EL (cell line): ENCODE data around the gene NAV3.

Experiments used
- DNase-seq: peaks from one replicate; pipeline ENCODE4 v3.0.0-alpha.2; 2016

The NAV3 gene, protein sequence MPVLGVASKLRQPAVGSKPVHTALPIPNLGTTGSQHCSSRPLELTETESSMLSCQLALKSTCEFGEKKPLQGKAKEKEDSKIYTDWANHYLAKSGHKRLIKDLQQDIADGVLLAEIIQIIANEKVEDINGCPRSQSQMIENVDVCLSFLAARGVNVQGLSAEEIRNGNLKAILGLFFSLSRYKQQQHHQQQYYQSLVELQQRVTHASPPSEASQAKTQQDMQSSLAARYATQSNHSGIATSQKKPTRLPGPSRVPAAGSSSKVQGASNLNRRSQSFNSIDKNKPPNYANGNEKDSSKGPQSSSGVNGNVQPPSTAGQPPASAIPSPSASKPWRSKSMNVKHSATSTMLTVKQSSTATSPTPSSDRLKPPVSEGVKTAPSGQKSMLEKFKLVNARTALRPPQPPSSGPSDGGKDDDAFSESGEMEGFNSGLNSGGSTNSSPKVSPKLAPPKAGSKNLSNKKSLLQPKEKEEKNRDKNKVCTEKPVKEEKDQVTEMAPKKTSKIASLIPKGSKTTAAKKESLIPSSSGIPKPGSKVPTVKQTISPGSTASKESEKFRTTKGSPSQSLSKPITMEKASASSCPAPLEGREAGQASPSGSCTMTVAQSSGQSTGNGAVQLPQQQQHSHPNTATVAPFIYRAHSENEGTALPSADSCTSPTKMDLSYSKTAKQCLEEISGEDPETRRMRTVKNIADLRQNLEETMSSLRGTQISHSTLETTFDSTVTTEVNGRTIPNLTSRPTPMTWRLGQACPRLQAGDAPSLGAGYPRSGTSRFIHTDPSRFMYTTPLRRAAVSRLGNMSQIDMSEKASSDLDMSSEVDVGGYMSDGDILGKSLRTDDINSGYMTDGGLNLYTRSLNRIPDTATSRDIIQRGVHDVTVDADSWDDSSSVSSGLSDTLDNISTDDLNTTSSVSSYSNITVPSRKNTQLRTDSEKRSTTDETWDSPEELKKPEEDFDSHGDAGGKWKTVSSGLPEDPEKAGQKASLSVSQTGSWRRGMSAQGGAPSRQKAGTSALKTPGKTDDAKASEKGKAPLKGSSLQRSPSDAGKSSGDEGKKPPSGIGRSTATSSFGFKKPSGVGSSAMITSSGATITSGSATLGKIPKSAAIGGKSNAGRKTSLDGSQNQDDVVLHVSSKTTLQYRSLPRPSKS (N-terminal part only)

DNA sequence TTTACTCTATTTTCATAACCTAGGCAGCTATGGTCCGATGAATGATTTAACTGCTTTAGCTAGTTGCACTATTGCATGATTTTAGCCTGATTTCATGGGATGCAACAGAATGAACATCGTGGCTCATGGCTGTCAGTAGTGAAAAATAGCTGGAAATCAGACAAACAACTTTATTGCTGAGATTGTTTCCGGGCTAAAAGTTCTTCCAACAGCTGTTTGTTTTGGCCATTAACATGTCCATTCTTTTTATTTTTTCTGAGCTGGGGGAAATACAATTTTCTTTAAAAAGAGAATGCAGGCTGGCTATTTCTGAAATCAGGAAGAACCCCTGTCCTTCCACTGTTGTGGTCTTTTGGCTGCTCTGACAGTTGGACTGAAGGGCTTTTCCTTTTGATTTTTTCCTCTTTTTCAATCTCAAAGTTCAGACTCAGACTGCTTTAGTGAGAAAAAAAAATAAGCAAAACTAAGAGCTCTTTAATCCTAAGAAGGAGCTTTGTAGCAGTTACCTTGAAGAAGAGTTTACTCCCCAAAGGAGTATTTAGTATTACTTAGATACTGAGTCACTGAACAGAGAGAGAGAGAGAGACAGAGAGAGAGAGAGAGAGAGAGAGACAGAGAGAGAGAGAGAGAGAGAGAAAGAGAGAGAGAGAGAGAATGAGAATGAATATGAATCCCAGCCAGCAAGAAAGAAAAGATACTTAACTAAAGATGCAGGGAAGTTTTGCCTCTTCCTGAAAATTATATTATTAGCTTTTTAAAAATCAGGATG is at the start of gene NAV3:
NAV3 (plus strand) TSS at position 312 of the 769 bp plus-strand sequence. CDS start 568 bp downstream, outside the sequence.
- no peak for DNase-seq

DNA sequence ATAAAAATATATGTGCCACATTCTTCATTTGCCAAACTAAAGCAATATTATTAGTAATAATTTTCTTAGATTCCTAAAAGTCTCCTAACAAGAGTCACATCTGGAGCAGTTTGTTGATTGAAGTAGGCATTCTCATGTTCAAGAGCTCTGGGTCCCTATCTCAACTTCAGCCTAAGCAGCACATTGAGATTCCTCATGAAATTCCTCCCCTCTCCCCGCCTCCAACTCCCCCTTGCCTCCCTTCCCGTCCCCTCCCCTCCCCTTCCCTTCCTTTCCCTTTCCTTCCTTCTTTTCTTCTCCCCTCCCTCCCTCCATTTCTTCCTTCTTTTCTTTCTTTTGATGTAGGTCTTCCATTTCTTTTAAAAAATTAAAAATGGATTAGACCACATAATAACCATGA is 48.7 kb upstream of the NAV3 start:
- DNase-seq, result no peak

DNA sequence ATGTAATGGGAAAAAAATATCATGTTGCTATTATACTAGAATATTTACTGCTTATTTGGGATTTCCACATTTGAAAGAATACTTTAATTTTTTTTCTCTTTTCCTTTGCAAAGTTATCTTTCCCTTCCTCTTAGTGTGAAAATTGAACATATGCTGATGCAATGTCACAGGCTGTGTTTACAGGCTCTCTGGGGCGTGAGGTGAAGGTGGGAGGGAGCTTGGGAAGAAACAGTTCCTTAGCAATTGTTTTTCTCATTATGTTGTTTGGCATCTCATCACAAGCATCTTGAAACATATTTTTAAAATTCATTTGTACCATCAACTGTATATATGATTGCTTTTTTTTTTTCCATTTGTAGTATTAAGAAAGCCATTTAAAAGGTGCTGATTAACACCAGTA is 47.9 kb upstream of the NAV3 start:
- DNase-seq, result no peak

DNA sequence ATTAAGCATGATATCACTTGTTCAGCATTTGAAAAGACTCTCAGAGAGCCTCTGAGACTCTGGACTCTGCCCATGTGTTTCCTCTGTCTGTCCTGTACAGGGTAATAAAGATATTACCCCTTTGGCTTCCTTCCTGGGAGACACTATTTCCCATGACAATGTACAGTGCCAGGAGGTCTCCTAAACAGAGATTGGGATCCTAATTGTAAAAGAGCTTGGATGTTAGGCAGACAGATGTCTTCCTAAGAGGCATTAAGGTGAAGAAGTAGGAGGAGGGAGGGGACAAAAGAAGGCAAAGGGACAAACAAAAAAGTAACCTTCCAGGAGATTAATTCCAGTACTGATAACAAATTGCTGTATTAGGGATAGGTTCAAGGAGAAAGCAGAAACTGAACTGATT is 45.5 kb upstream of the NAV3 start:
- DNase-seq, result no peak

DNA sequence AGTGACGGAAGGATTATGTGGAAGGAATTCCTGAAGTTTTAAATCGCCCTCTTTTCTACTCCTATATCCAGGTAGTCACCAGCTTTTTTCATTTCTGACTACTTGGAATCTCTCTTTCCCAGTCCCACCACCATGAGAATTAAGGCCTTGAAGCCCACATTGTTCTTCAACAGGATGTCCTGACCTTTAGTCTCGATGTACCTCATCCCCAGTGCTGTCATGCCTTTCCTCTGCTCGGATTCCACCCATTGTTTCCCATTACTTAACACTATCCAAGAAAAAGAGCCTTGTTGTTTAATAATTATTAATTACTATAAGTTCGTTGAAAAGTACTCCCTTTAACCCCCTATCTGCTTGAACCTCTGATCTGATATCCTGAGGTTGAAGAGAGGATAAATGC is 44.0 kb upstream of the NAV3 start:
- no peak for DNase-seq

DNA sequence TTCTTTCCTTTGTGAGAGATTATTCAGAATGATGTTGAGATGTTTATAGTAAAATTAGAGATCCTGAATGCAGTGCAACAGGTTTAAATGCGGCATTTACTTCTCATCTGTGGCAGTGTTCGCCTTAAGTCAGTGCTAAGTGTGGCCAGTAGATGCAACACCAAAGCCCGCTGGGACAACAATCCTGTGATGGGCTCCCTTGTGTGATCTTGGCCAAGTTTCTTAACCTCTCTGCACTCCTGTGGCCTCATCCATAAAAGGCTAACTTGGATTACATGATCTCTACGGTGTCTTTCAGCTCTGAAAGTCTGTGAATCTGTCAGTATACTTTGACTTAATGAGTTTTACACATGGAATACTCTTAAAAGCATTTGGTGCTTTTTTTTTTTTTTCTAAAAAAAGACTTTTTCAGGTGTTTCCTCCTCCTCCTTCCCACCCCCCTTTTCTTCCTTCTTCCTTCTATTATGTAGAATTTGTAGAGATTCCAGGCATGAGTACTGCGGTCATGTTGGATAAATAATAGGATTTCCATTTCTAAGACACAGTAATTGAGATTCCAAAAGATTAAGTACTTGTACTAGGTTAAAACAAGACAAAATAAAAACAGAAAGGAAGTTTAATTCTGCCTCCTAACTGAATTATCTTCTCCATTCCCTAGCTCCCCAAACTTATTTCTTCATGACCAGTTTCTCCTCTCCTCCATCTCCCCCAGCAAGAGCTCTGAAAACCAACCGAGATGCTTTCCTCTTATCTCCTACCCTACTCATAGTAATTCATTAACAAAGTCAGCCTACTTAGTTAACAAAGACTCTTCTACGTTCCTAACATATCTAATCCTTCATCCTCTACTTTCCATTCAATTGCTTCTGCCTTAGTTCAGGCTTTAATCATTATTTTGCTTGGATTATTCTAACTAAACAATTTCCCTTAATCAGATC is 42.2 kb upstream of the NAV3 start:
- no peak for DNase-seq

DNA sequence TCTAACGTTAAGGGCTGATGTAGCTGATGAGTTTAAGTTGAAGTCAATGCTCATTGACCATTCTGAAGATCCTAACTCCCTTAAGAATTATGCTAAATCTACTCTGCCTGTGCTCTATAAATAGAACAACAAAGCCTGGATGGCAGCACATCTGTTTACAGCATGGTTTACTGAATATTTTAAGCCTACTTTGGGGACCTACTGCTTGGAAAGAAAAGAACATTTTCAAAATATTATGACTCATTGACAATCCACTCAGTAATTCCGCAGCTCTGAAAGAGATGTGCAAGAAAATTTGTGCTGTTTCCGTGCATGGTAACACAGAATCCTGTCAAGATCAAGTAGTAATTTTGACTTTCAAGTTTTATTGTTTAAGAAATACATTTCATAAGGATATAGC is 35.0 kb upstream of the NAV3 start:
- DNase-seq, result no peak

DNA sequence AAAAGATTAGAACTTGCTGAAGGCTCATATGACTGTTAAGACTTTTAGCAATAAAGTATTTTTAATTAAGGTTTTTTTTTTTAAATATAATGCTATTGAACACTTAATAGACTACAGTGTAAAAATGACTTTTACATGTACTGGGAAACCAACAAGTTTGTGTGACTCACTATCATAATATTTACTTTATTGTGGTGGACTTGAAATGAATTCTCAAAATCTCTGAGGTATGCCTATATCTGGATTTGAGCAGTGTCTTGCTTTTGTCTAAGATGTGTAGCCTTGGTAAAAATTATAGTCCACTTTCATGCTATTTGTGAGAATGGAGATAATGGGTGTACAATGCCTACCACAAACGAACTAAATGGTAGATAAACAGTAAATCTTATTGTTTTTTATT is 33.9 kb upstream of the NAV3 start:
- peak; percentile 18 for DNase-seq

DNA sequence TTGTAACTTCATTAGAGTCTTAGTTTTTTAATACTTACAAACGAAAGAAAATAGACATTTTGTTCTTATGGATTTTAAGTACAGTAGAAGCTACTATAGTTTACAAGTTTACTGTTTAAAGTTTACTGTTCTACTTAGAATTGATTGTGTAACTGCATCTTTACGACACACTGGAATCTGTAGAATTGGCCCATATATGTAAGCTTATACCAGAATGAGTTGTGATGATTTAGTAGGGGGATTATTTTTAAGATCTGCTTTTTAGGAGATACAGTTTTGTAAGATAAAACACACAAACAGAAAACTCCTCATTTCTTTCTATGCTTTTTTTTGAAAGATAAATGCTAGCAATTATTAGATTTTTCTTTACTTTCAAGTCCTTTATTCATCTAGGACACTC is 30.2 kb upstream of the NAV3 start:
- no peak for DNase-seq

DNA sequence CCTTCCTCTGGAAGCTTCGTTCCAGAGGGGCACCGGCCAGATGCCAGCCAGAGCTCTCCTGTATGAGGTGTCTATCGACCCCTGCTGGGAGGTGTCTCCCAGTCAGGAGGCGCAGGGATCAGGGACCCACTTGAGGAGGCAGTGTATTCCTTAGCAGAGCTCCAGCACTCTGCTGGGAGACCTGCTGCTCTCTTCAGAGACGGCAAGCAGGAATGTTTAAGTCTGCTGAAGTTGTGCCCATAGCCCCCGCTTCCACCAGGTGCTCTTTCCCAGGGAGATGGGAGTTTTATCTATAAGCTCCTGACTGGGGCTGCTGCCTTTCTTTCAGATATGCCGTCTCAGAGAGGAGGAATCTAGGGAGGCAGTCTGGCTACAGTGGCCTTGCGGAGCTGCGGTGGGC is 22.2 kb upstream of the NAV3 start:
- no peak for DNase-seq

DNA sequence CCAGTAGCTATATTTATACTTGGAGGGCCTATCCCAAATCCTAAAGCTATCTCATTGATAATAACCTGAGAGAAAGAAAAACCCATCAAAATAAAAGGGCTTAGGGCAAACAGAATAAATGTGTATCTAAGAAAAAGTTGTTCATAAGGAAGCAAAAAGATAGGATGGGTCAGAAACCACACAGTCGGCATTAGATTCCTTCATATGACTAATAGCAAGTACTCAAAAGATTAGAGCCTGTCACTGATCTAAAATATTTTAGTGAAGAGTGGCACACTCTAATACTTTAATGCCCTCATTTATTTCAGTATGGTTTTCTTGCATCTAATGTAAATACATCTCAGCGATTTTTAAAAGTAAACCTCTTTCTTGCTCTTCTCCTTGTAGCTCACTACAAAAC is 17.1 kb upstream of the NAV3 start:
- no peak for DNase-seq

DNA sequence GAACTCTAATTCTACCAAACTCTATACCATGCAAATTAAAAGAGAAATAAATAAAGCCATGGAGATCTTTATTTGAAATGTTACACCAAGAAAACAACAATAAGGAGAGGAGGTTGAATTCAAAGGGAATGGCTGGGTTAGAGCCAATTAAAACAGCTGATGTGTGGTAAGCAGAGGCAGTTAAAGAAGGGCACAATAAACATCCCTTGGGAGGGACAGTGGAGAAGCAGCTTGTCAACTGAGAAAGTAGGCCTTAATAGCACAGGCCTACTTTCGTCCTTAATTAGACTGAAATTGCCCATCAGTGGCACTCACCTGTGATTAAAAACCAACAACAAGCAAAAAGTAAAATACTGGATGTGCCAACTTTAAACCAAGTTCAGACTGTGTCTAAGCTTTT is 16.3 kb upstream of the NAV3 start:
- no peak for DNase-seq

DNA sequence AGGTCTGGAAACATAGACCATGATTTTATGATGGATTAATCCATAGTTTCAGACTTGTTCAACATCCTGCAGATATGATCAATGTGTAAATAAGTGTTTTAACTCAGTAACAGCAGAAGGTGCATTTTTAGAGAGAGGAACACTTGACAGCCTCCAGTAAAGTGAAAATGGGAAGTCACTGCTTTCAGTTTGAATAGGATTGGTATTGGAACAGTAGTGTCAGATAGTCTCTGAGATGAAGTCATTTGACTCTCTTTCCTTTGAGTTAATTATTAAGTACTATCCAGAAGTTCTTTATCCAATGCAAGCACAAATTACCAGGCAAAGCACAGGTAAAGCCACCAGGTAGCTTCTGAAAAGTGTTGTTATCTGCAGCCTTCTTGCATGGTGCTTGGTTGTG is 14.5 kb upstream of the NAV3 start:
- no peak for DNase-seq

DNA sequence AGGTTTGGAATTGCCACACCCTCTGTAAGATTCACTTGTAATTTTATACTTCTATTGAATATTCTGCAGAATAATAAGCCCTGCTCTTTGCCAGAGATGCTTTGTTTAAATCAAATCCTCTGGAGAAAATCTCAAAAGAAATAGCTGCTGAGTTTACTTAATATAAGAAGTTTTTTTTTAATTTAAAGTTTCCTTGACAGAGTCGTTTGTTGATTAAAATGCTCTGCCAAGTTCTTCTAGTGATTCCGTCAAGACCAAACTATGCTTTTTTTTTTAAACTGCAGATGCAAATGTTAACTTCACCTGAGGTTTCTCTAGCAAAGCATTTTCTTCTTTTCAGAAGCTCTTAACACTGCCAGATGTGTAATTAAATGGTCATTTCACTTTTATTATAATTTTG is 13.4 kb upstream of the NAV3 start:
- DNase-seq, result no peak

DNA sequence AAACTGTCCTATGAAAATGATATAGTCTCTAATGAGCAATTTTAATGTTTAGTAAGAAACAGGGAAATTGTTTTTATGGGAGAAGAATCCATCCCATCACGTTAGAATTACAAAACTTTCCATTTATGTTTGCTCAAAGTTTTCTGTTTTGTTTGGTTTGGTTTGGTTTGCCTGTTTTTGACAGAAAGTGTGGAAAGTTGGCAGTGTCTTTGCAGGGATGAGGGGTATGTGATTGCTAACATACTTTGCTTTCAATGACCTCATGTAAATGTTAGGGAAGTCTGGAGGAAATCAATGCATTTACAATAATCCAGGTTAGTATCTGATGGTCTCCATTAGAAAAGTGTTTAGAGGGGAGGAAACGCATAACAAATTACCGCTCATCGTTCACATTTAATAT is 12.3 kb upstream of the NAV3 start:
- DNase-seq, result no peak

DNA sequence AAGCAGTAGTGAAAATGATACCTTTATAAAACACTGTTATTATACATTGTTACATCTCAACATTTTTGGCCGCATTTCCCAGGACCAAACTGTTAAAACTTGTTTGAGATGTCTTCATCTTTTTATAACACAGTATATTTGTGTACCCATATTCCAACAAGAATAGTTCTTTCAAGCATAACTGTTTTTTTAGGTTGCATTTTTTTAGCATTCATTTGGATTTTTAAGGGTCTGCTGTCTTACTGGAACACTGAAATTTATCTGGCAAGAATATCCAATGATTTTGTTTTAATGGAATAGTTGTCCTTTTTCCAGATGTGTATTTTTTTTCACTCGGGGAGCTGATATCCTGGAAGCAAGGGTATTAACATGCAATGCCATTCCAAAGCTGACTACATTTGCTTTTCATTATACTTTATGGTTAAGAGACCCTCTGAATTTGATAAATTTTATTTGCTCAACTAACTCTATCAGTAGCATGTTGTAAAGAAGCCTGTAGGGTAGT is 8.9 kb upstream of the NAV3 start:
- DNase-seq, result no peak

DNA sequence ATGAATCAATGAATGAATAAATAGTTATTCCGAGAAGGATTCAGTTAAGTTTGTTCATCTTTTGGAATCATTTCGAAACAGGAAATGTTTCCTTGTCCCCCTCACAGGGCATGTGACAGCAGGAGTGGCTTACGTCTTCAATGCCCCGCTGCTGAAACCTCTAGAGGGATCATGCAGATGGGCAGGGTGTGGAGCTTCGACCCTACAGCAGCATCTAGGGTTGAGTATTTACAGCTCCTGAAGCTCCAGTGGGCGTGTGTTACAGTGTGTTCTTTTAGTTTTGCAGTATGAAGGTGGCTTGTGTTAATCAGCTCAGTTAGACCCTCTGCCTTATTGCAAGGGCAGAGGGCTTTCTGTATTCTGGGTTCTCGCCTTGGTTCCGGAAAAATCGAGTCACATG is 2.6 kb downstream of the NAV3 start:
- DNase-seq, result no peak

DNA sequence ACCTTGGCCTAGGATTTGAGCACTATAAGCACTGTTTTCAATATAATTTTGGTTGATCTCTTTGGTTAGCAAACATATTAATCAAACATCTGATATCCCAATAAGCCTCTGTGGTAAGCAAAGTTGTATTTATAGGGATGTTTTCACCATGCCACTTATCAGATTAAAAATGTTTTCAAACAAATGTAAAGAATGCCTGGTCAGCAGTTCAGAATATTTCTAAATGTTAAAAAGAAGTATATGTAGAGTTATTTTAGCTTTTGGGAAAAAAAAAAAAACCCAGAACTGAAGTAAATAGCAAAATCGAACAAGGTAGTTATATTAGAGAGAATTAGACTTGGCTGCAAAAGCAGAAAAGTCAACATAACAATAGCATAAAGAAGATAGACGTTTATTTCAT is 3.9 kb downstream of the NAV3 start:
- DNase-seq, result no peak

DNA sequence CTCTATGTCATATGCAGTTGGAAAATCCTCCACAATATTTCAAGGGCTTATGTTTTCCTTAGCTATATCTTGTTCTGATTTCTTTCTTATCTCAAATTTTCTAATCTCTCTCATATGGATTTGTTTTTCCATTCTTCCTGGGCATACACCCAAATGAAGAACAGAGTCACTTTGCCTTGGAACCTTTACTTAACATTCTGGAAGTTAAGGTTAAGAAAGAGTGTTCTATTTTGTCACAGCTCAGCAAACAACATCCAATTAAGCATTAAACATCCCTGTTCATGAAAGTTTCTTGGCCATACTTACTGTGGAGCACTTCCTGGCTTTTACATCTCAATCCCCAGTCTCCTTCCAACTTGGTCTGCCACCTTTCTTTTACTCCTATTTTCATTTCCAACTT is 5.3 kb downstream of the NAV3 start:
- no peak for DNase-seq

DNA sequence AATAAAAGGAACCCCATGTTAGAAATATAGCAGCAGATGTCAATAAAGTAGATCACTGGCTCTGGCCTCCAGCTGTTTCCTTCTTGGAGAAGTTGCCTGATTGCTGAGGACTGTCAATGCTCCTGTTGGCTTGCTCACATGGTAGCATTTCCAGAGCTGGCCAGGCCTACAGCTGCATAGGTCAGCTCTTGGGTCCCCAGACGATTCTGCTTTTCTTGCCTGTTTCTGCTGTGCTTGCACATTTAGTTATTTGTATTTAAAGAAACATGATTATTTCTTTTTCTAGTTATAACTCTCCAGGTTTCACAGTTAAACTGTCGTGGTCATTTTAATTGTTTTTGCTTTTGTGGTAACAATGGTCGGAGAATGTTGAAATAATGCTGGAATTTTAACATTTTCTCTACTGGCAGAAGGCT is 7.2 kb downstream of the NAV3 start:
- DNase-seq, result no peak

DNA sequence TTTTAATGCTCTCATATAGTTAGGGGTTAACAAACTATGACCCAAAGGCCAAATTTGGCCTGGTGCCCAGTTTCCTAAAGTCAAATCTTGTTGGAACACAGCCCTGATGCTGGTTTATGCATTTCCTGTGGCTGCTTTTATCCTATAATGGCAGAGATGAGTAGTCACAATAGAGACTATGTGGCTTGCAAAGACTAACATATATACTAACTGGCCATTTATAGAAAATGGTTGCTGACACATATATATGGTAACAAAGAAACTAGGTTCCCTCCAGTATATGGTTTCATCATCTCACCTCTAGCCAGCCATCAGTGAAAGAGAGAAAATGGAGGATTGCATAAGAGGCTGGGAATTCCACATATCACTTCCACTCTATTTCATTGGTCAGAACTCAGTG is 10.8 kb downstream of the NAV3 start:
- DNase-seq, result no peak

DNA sequence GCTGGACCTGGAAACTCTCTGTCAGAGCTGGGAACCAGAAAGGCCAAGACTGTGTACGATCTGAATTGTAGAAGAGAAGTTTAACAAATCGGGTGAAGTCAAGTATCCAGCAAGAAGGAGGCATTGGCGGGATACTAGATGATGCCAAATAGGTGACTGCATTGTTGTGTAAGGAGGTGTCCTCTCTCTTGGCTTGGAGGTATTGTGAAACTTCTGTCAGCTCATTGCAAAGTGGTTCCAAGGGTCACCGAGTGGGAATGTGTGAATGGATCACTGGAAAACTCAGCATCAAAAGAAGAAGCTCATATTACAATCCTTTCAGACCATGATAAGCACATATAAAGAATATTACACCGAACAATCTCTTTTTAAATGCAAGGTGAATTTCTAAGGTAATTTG is 11.7 kb downstream of the NAV3 start:
- DNase-seq, result no peak
